Stomach (tissue), 4 donors: ENCODE data around the gene SLC22A14.

ENCODE experiments used
- EP300 ChIP-seq: sonication (generic); formaldehyde crosslinking; IDR thresholded peaks from one replicate; pipeline ENCODE4 v1.6.1; 2017; ENCODE audit warnings: antibody characterized with exemption
- POLR2A ChIP-seq, 4 donors: fragments of 450-650 bp; IDR thresholded peaks; one replicate each; pipeline ENCODE4 v1.6.1; 2016; ENCODE audit warnings: antibody characterized with exemption in 4 of 4, control low read depth in 2 of 4, mild to moderate bottlenecking in 1 of 4, moderate library complexity in 1 of 4
- POLR2AphosphoS5 ChIP-seq, 3 donors: sonication (generic); formaldehyde crosslinking; IDR thresholded peaks; one replicate each; pipeline ENCODE4 v1.6.1; 2016; ENCODE audit warnings: antibody characterized with exemption in 3 of 3
- TF ChIP-seq, protein P1 (sequence below), 7 experiments: fragments of 450-650 bp in 4 of 7; fragments of 200-600 bp in 3 of 7; sonication (generic) in 3 of 7; IDR thresholded peaks; one replicate each; pipeline ENCODE4 v1.5.1; 2016 to 2019; ENCODE audit warnings: antibody characterized with exemption in 7 of 7, control low read depth in 2 of 7, mild to moderate bottlenecking in 1 of 7

DNA sequence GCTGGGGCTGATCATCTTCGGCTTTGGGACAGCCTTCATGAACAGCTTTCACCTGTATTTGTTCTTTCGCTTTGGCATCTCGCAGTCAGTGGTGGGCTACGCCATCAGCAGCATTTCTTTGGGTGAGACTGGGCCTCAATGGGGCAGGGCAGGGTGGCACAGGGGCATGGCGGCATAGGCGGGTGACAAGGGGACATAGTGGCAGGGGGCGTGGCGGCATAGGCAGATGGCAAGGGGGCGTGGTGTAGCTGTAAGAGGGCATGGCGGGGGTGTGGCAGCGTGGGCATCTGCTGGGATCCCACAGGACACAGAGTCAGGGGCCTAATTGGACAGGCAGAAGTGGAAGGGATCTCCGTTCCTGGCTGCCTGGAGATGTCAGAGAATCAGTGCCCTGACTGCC lies 25.5 kb downstream of the SLC22A14 start:
- TF ChIP-seq, protein P1, sequence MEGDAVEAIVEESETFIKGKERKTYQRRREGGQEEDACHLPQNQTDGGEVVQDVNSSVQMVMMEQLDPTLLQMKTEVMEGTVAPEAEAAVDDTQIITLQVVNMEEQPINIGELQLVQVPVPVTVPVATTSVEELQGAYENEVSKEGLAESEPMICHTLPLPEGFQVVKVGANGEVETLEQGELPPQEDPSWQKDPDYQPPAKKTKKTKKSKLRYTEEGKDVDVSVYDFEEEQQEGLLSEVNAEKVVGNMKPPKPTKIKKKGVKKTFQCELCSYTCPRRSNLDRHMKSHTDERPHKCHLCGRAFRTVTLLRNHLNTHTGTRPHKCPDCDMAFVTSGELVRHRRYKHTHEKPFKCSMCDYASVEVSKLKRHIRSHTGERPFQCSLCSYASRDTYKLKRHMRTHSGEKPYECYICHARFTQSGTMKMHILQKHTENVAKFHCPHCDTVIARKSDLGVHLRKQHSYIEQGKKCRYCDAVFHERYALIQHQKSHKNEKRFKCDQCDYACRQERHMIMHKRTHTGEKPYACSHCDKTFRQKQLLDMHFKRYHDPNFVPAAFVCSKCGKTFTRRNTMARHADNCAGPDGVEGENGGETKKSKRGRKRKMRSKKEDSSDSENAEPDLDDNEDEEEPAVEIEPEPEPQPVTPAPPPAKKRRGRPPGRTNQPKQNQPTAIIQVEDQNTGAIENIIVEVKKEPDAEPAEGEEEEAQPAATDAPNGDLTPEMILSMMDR (IDR thresholded peaks at IDR 0.05), result no peak
- no peak for TF ChIP-seq POLR2A (IDR thresholded peaks at IDR 0.05)
- no peak for TF ChIP-seq EP300
- TF ChIP-seq POLR2AphosphoS5 (IDR thresholded peaks at IDR 0.05), result no peak
